GM12865 (cell line): Measurements from ENCODE around the gene FIBCD1.
"Not testable (repeated sequence)": the region's sequence is repeated elsewhere in the genome, so short reads cannot be mapped to it uniquely, and the experiment has no call there.

Experiments
- DNase-seq: peaks from one replicate; pipeline ENCODE4 v3.0.0; 2010; ENCODE audit warnings: low read depth
- H3K4me3 ChIP-seq: 2 replicates; pipeline ENCODE4 v1.5.1; 2011; ENCODE audit warnings: mild to moderate bottlenecking, low read depth, low read length, control low read depth
- TF ChIP-seq, protein P1 (sequence below): IDR thresholded peaks from 2 replicates; pipeline ENCODE4 v1.5.1; 2011; ENCODE audit warnings: low read length, control low read depth, low read depth, inconsistent platforms; ENCODE audit not compliant: insufficient read depth; ENCODE audit errors: missing control alignments

FIBCD1 gene

DNA sequence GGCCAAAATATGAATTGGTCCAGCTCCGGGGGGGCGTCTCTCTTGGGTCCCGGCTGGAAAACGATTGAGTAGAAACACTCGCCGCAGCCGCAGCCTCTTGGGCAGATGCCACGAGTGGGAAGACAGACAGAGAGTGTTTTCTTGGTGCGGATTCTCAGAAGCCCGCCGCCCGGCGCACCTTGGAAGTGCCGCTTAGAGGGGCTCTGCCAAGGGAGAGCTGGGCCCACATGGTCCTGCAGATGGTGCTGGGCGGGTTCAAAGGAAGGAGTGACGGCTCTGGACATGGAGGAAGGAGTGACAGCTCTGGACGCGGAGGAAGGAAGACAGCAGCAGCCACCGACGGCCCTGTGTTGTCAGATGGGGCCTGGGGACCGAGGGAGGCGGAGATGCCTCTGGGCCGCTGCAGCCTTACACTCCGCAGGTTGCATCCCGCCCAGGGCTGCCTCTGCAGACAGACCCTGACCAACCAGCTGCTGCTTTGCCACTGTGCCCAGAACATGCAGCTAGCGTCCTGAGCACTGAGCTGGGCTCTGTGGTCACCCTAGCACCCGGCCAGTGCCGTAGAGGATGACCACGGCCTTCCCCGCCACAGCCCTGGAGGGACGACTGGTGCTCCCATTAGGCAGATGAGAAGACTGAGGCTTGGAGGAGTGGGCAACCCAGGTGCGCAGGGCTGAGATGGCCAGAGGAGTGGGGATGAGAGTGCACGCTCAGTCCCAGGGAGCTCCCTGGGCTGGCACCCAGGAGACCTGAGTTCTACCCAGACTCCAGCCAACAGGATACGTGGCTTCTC, 21.7 kb downstream of the FIBCD1 start:
- no peak for DNase-seq
- no peak overlapping the region for H3K4me3 ChIP-seq
- TF ChIP-seq, protein P1, sequence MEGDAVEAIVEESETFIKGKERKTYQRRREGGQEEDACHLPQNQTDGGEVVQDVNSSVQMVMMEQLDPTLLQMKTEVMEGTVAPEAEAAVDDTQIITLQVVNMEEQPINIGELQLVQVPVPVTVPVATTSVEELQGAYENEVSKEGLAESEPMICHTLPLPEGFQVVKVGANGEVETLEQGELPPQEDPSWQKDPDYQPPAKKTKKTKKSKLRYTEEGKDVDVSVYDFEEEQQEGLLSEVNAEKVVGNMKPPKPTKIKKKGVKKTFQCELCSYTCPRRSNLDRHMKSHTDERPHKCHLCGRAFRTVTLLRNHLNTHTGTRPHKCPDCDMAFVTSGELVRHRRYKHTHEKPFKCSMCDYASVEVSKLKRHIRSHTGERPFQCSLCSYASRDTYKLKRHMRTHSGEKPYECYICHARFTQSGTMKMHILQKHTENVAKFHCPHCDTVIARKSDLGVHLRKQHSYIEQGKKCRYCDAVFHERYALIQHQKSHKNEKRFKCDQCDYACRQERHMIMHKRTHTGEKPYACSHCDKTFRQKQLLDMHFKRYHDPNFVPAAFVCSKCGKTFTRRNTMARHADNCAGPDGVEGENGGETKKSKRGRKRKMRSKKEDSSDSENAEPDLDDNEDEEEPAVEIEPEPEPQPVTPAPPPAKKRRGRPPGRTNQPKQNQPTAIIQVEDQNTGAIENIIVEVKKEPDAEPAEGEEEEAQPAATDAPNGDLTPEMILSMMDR: no peak

DNA sequence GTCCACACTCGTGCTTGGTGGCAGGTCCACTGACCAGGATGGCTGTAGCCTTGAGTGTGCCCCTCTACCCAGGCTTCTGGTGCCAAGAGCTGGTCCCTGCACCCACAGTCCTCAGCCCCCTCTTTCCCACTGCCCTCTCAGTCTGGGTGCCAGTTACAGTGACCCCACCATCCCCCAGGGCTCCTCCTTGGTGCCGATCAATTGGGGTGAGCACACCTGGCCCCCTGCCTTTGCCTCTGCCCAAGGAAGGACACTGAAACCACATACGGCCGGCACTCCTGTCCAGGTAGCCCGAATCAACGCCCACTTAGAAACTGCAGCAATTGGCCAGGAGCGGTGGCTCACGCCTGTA, 24.0 kb downstream of the FIBCD1 start:
- TF ChIP-seq, protein P1: no peak
- no peak overlapping the region for H3K4me3 ChIP-seq
- no peak for DNase-seq

- DNase-seq: no peak
- TF ChIP-seq, protein P1: no peak
These were observed 24.5 kb downstream of the FIBCD1 start for GRCh38 chr9:130914417-130915095.

GRCh38 chr9:130913599-130914416, 25.2 kb downstream of the FIBCD1 start:
- TF ChIP-seq, protein P1: no peak
- H3K4me3 ChIP-seq: no peak overlapping the region
- DNase-seq: no peak

More at GRCh38 chr9:130914417-130915095, 24.5 kb downstream of the FIBCD1 start:
- H3K4me3 ChIP-seq: no peak overlapping the region

- TF ChIP-seq, protein P1: no peak
- no peak overlapping the region for H3K4me3 ChIP-seq
- DNase-seq: no peak
These were observed 26.0 kb downstream of the FIBCD1 start for GRCh38 chr9:130912932-130913598.

- TF ChIP-seq, protein P1: no peak
- no peak overlapping the region for H3K4me3 ChIP-seq
- DNase-seq: no peak
These were observed 27.6 kb downstream of the FIBCD1 start for GRCh38 chr9:130911254-130912049.

DNA sequence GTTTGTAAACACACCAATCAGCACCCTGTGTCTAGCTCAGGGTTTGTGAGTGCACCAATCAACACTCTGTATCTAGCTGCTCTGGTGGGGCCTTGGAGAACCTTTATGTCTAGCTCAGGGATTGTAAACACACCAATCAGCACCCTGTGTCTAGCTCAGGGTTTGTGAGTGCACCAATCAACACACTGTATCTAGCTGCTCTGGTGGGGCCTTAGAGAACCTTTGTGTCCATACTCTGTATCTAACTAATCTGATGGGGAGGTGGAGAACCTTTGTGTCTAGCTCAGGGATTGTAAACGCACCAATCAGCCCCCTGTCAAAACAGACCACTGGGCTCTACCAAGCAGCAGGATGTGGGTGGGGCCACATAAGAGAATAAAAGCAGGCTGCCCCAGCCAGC, 28.4 kb downstream of the FIBCD1 start:
- not testable (repeated sequence) for DNase-seq

DNA sequence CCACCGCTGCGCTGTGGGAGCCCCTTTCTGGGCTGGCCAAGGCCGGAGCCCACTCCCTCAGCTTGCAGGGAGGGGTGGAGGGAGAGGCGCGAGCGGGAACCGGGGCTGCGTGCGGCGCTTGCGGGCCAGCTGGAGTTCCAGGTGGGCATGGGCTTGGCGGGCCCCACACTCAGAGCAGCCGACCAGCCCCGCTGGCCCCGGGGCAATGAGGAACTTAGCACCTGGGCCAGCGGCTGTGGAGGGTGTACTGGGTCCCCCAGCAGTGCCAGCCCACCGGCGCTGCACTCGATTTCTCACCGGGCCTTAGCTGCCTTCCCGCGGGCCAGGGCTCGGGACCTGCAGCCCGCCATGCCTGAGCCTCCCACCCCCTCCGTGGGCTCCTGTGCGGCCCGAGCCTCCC, 29.0 kb downstream of the FIBCD1 start:
- not testable (repeated sequence) for H3K4me3 ChIP-seq, DNase-seq

More for the DNA sequence above, 28.4 kb downstream of the FIBCD1 start:
- not testable (repeated sequence) for H3K4me3 ChIP-seq
